Peyer's patch (tissue), 4 donors: ENCODE results near the gene ASB15.

Experiments
- POLR2A ChIP-seq, 2 donors: fragments of 450-650 bp; IDR thresholded peaks; one replicate each; pipeline ENCODE4 v1.5.1; 2017; ENCODE audit warnings: antibody characterized with exemption in 2 of 2, mild to moderate bottlenecking in 2 of 2, moderate library complexity in 2 of 2
- TF ChIP-seq, protein P1 (sequence below), 6 experiments: fragments of 450-650 bp in 4 of 6; fragments of 200-600 bp in 2 of 6; sonication (generic) in 1 of 6; IDR thresholded peaks; one replicate each; pipeline ENCODE4 v1.5.1; 2017 to 2019; ENCODE audit warnings: antibody characterized with exemption in 6 of 6, mild to moderate bottlenecking in 3 of 6, moderate library complexity in 1 of 6

DNA sequence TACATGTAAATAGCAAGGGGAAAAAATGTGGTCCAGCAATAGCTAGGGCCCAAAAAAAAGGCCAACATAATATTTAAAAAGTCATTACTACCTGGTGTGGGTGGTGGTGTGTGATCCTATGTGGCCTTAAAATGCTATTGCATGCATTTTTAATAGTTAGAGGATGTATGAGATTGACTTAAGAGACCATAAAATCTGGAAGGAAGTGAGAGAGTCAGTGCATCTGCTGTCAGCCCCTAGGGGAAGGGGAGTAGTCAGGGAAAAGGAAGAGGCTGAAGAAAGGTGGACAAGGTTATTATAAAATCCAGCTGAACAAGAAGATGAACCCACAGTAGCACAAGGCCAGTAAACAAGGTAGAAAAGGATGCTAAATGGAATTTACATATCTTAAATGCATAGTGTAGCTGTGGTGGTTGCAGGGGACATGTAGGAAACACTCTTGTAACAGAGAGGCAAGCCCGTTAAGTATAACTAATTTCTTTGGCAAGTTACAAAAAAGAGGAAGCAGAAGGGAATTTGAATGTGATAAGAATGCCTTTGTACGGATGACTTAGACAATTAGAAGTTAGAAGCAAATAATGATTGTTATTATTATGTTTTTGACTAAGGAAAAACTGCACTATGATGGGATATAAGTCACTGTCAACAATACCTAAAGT is 32.1 kb upstream of the ASB15 start:
- TF ChIP-seq, protein P1, sequence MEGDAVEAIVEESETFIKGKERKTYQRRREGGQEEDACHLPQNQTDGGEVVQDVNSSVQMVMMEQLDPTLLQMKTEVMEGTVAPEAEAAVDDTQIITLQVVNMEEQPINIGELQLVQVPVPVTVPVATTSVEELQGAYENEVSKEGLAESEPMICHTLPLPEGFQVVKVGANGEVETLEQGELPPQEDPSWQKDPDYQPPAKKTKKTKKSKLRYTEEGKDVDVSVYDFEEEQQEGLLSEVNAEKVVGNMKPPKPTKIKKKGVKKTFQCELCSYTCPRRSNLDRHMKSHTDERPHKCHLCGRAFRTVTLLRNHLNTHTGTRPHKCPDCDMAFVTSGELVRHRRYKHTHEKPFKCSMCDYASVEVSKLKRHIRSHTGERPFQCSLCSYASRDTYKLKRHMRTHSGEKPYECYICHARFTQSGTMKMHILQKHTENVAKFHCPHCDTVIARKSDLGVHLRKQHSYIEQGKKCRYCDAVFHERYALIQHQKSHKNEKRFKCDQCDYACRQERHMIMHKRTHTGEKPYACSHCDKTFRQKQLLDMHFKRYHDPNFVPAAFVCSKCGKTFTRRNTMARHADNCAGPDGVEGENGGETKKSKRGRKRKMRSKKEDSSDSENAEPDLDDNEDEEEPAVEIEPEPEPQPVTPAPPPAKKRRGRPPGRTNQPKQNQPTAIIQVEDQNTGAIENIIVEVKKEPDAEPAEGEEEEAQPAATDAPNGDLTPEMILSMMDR (IDR thresholded peaks at IDR 0.05), result no peak
- TF ChIP-seq POLR2A (IDR thresholded peaks at IDR 0.05), result no peak
